ENCODE data around the gene TMEM144. TPM values are rescaled to one million over a fixed set of nuclear protein-coding genes. Genes with fewer than 3 reads are reported as not detected.
"Not testable (repeated sequence)": the region's sequence is repeated elsewhere in the genome, so short reads cannot be mapped to it uniquely, and the experiment has no call there.

The TMEM144 gene
- total RNA-seq, 1 experiment from 2014 or later = 5.4 TPM

GRCh38 chr4:158274636-158275035 lies 64.3 kb downstream of the TMEM144 start:
- no peak overlapping the region for H2AFZ ChIP-seq (ENCODE audit: low read length)
- H3F3A ChIP-seq (ENCODE audit: low read length, unreplicated experiment) = no peaks in the 10 kb centered on the region
- H3K79me2 ChIP-seq (ENCODE audit: low read length) = no peaks in the 10 kb centered on the region
- POLR2A ChIA-PET (ENCODE audit: unreplicated experiment) = no interaction called here
- CTCF ChIA-PET = interaction anchor here (0.6 kb wide), 1 partner anchor 143 kb away, joined by 3 read pairs; no protein-coding TSS in a partner anchor
- H4K20me1 ChIP-seq (ENCODE audit: low read length) = no peaks in the 10 kb centered on the region
- no peaks in the 10 kb centered on the region for H3K9me2 ChIP-seq (replicated peaks; ENCODE audit: low read length)
- no peak overlapping the region for H3K4me2 ChIP-seq (ENCODE audit: low read length)
- H3K36me3 ChIP-seq (ENCODE audit: low read depth, low read length) = no peaks in the 10 kb centered on the region
- intact Hi-C loops (cut with micrococcal nuclease) = no loop called here
- BruUV-seq (replicated peaks) = no TSS peak
- DNase-seq (no peak), ATAC-seq (no peak)
- TF ChIP-seq EZH2 (IDR thresholded peaks at IDR 0.05; ENCODE audit: low read length, unreplicated experiment) = no peak
- no peak for TF ChIP-seq EZH2phosphoT487 (IDR thresholded peaks at IDR 0.05; ENCODE audit: borderline replicate concordance, low read length)
- TF ChIP-seq CTCF (conservative IDR thresholded peaks at IDR 0.05; ENCODE audit: low read depth, low read length) = no peak
- no peaks in the 10 kb centered on the region for H3K27me3 ChIP-seq (ENCODE audit: low read length)
- H3K4me3 ChIP-seq (ENCODE audit: low read length) = no peak overlapping the region
- no peaks in the 10 kb centered on the region for H3K9me3 ChIP-seq (ENCODE audit: low read length)
- H3K9ac ChIP-seq (ENCODE audit: low read length) = no peak overlapping the region
- H3K4me1 ChIP-seq (ENCODE audit: insufficient read depth, low read length) = no peaks in the 10 kb centered on the region
- H3K27ac ChIP-seq (ENCODE audit: low read length) = no peak overlapping the region

- Histone ChIP-seq H2AFZ (ENCODE audit: low read length) (no peak overlapping the region), H3K79me2 (ENCODE audit: low read length) (no peaks in the 10 kb centered on the region), H3K9me2 (replicated peaks; ENCODE audit: low read length) (no peaks in the 10 kb centered on the region), H3F3A (ENCODE audit: low read length, unreplicated experiment) (no peaks in the 10 kb centered on the region), H3K27me3 (ENCODE audit: low read length) (no peaks in the 10 kb centered on the region), H3K9me3 (ENCODE audit: low read length) (no peaks in the 10 kb centered on the region), H3K4me2 (ENCODE audit: low read length) (no peak overlapping the region), H3K27ac (ENCODE audit: low read length) (no peak overlapping the region), H3K36me3 (ENCODE audit: low read depth, low read length) (no peaks in the 10 kb centered on the region), H3K4me1 (ENCODE audit: insufficient read depth, low read length) (no peaks in the 10 kb centered on the region; the same call in 1 of the 2 replicates), H3K9ac (ENCODE audit: low read length) (no peak overlapping the region), H4K20me1 (ENCODE audit: low read length) (no peaks in the 10 kb centered on the region), H3K4me3 (ENCODE audit: low read length) (no peak overlapping the region)
- ATAC-seq = no peak
- ChIA-PET CTCF (no interaction called here), POLR2A (ENCODE audit: unreplicated experiment) (no interaction called here)
- TF ChIP-seq EZH2phosphoT487 (IDR thresholded peaks at IDR 0.05; ENCODE audit: borderline replicate concordance, low read length) = no peak
- no peak for TF ChIP-seq EZH2 (IDR thresholded peaks at IDR 0.05; ENCODE audit: low read length, unreplicated experiment)
- no peak for TF ChIP-seq CTCF (conservative IDR thresholded peaks at IDR 0.05; ENCODE audit: low read depth, low read length)
- DNase-seq = no peak
- intact Hi-C loops (cut with micrococcal nuclease) = no loop called here
- BruUV-seq (replicated peaks) = no TSS peak
Observed at GRCh38 chr4:158277558-158277957, 67.3 kb downstream of the TMEM144 start.

- ATAC-seq; CTCF ChIA-PET; BruUV-seq (replicated peaks): not testable (repeated sequence)
Observed at GRCh38 chr4:158279052-158279451, 68.8 kb downstream of the TMEM144 start.

More at GRCh38 chr4:158279052-158279451, 68.8 kb downstream of the TMEM144 start:
- H3K79me2 ChIP-seq (ENCODE audit: low read length); intact Hi-C loops (cut with micrococcal nuclease); H3K27me3 ChIP-seq (ENCODE audit: low read length); H3K9me3 ChIP-seq (ENCODE audit: low read length); H4K20me1 ChIP-seq (ENCODE audit: low read length); H2AFZ ChIP-seq (ENCODE audit: low read length); H3K36me3 ChIP-seq (ENCODE audit: low read depth, low read length); H3K9me2 ChIP-seq (replicated peaks; ENCODE audit: low read length); DNase-seq; H3K4me2 ChIP-seq (ENCODE audit: low read length); H3K4me1 ChIP-seq (ENCODE audit: insufficient read depth, low read length); H3F3A ChIP-seq (ENCODE audit: low read length, unreplicated experiment); H3K27ac ChIP-seq (ENCODE audit: low read length); H3K4me3 ChIP-seq (ENCODE audit: low read length); H3K9ac ChIP-seq (ENCODE audit: low read length); POLR2A ChIA-PET (ENCODE audit: unreplicated experiment): not testable (repeated sequence)

Data from PC-3 (cell line).